Measurements from ENCODE around the gene TFEB.

- TF ChIP-seq REST (IDR thresholded peaks at IDR 0.05; ENCODE audit: low read depth) (no peak), EP300 (IDR thresholded peaks at IDR 0.05; ENCODE audit: borderline replicate concordance) (no peak), USF1 (IDR thresholded peaks at IDR 0.05) (no peak), TCF12 (IDR thresholded peaks at IDR 0.05; ENCODE audit: low read depth) (no peak), EGR1 (IDR thresholded peaks at IDR 0.05) (no peak), FOXM1 (IDR thresholded peaks at IDR 0.05; ENCODE audit: borderline replicate concordance, low read depth) (no peak)
Measured at GRCh38 chr6:41728954-41729353, 6.5 kb downstream of the TFEB start.

Measured in Ishikawa (cell line).